Measurements from ENCODE around the gene SLC25A14.
"Not testable (repeated sequence)": the region's sequence is repeated elsewhere in the genome, so short reads cannot be mapped to it uniquely, and the experiment has no call there.

Gene SLC25A14

DNA sequence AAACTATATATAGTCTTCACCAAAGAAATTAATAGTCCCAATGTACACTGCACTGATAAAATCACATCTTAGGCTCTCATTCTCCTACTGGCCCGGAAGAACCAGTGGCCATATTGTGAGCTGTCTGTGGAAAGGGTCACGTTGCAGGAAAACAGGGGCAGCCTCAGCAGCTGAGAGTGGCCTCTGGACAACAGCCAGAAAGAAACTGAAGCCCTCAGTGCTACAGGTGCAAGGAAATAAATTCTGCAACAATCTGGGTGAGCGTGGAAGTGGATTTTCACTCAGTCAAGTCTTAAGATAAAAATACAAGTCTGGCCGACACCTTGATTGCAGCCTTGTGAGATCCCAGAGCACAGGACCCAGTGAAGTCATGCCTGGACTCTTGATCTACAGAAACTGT, 3.2 kb upstream of the SLC25A14 start:
- Mint-ChIP-seq H3K4me3 (no peak overlapping the region), H3K27me3 (peaks cover 0 to 4% of the 10 kb centered on the region in 2 donors), H3K9me3 (no peaks in the 10 kb centered on the region), H3K4me1 (peaks cover 3 to 19% of the 10 kb centered on the region in 2 donors), H3K27ac (no peak overlapping the region), H3K36me3 (no peaks in the 10 kb centered on the region)
- DNase-seq: no peak
- ATAC-seq (replicated peaks): no peak

DNA sequence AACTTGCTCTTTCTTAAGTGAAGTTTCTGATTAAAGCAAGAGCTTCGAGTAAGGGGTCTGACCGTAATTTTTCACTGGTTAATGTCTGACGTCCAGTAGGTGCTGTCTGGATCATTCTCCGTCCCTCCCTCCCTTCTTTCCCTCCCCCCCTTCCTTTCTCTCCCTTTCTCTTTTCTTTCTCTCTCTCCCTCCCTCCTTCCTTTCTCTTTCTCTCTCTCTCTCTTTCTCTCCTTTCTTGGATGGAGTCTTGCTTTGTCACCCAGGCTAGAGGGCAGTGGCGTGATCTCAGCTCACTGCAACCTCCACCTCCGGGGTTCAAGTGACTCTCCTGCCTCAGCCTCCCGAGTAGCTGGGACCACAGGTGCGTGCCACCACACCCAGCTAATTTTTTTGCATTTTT, 850 bp upstream of the SLC25A14 start:
- not testable (repeated sequence) for ATAC-seq (replicated peaks); H3K27me3 Mint-ChIP-seq; H3K9me3 Mint-ChIP-seq; H3K27ac Mint-ChIP-seq; DNase-seq; H3K36me3 Mint-ChIP-seq
- H3K4me3 Mint-ChIP-seq: peak overlapping the region; percentile 96 to 99
- peaks cover 3 to 19% of the 10 kb centered on the region in 2 donors for H3K4me1 Mint-ChIP-seq

DNA sequence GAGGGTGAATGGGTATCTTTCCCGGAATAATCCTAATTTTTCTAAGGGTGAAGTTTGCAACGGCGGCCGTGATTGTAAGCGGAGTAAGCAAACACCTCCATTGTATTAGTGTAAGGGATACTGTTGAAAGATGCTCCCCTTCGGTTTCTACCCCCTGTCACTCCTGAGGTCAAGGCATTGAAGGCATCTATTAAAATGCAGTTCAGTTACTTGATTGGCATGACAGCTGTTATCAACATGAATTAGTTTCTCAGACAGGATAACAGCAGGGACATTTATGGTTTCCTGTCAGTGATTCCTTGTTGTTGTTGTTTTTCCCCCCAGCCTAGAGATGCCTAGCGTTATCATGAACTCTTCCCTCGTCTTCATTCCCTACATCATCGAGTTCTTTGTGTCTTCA, 552 bp downstream of the SLC25A14 start:
- peak overlapping the region; percentile 96 to 99 for H3K4me3 Mint-ChIP-seq

DNA sequence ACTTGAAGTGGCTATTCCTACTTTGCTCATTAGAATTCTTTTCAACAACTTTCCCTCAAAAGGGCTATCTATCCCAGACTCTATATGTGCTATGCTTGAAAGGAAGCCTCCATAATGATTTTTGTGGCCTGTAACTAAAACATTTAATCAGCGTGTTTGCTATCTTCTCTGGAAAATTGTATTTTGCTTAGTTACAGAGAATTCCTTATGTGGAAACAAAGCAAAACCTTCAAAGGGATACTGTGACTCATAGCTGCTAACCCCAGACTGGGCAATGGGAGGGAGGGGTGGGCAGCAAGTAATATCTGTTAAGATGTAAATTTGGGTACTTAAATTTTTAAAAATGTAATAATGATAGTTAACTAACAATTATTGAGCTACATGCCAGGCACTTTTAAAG, 3.7 kb downstream of the SLC25A14 start:
- DNase-seq (no peak), ATAC-seq (replicated peaks) (no peak)
- Mint-ChIP-seq H3K36me3 (no peaks in the 10 kb centered on the region), H3K4me1 (peaks cover 3 to 19% of the 10 kb centered on the region in 2 donors), H3K4me3 (no peak overlapping the region), H3K27me3 (no peaks in the 10 kb centered on the region), H3K27ac (no peak overlapping the region), H3K9me3 (no peaks in the 10 kb centered on the region)

More for the DNA sequence above, 552 bp downstream of the SLC25A14 start:
- no peaks in the 10 kb centered on the region for H3K9me3 Mint-ChIP-seq
- H3K27me3 Mint-ChIP-seq: no peaks in the 10 kb centered on the region
- DNase-seq (no peak), ATAC-seq (replicated peaks) (peak in 1 of 2 donors; percentile 29)
- peaks cover 3 to 19% of the 10 kb centered on the region in 2 donors for H3K4me1 Mint-ChIP-seq
- peak overlapping the region; percentile 96 for H3K27ac Mint-ChIP-seq
- no peaks in the 10 kb centered on the region for H3K36me3 Mint-ChIP-seq

DNA sequence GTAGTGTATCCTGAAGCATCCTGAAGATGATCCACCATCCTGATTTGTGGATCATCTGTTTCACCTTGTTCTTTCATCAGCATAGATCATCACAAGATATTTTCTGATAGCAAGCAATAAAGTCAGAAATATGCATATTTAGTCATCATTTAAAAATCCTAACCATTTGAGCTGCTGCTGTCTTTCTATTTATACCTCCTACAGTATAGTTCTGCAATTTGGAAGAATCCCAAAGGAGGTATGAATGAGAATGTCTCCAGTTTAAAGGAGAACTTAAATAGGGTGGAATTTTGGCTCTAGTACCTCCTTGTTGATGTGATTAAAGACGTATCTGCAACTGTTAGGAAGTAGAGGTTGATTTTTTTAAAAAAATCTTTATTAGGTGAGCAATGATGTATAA, 7.6 kb downstream of the SLC25A14 start:
- no peak for ATAC-seq (replicated peaks)
- H3K4me1 Mint-ChIP-seq: no peaks in the 10 kb centered on the region
- H3K36me3 Mint-ChIP-seq: peaks cover 3 to 4% of the 10 kb centered on the region in 2 donors

DNA sequence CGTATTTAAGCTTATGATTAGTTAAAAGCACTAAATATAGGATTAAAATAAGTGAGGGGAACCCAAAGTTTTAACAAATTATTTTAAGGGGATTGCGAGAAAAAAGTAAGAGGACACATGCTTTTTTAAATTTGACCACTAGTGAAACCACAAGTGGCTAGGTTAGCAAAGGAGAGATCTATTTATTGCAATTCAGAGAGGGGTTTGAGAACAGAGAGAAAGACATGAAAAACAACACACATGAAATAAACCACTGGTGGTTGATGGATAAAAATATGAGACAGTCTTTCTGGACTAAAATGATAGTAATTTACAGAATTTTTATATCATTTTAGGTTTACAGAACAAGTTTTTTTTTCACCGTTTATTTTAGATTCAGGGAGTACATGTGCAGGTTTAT, 11.8 kb downstream of the SLC25A14 start:
- Mint-ChIP-seq H3K4me1 (no peaks in the 10 kb centered on the region), H3K9me3 (no peaks in the 10 kb centered on the region), H3K36me3 (peaks cover 9 to 15% of the 10 kb centered on the region in 2 donors), H3K27me3 (no peaks in the 10 kb centered on the region), H3K4me3 (no peak overlapping the region), H3K27ac (no peak overlapping the region)
- ATAC-seq (replicated peaks) (no peak), DNase-seq (no peak)

More for the DNA sequence above, 7.6 kb downstream of the SLC25A14 start:
- Mint-ChIP-seq H3K27me3 (no peaks in the 10 kb centered on the region), H3K9me3 (no peaks in the 10 kb centered on the region), H3K4me3 (no peak overlapping the region), H3K27ac (no peak overlapping the region)
- no peak for DNase-seq

DNA sequence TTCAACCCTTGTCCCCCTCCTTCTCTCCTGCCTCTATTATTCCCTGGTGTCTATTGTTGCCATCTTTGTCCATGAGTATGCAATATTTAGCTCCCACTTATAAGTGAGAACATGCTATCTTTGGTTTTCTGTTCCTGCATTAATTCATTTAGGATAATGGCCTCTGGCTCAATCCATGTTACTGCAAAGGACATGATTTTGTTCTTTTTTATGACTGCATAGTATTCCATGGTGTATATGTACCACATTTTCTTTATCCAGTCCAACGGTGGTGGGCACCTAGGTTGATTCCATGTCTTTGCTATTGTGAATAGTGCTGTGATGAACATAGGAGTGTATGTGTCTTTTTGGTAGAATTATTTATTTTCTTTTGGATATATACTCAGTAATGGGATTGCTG, 12.3 kb downstream of the SLC25A14 start:
- ATAC-seq (replicated peaks); H3K27ac Mint-ChIP-seq; H3K4me1 Mint-ChIP-seq; DNase-seq; H3K9me3 Mint-ChIP-seq; H3K27me3 Mint-ChIP-seq; H3K4me3 Mint-ChIP-seq: not testable (repeated sequence)
- H3K36me3 Mint-ChIP-seq: peaks cover 9 to 15% of the 10 kb centered on the region in 2 donors

DNA sequence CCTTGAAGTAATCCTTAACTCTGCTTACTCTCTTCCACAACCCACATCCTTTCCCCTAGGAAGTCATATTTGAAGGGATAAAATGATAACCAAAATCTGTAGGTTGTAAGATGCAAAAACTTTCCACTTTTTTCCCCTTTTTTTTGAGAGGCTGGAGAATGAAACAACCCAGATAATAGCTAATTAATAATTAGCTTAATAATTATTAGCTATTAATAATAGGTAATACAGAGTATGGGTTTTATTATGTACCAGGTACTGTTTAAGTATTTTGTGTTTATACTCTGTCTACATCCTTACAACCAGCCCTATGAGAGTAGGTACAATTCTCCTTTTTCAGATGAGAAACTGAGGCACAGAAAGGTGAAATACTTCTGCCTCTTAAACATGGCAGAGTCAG, 36.4 kb downstream of the SLC25A14 start:
- Mint-ChIP-seq H3K27ac (no peak overlapping the region), H3K9me3 (no peaks in the 10 kb centered on the region), H3K36me3 (peaks cover 0 to 7% of the 10 kb centered on the region in 2 donors), H3K4me1 (no peaks in the 10 kb centered on the region), H3K27me3 (no peaks in the 10 kb centered on the region), H3K4me3 (no peak overlapping the region)
- no peak for ATAC-seq (replicated peaks)
- no peak for DNase-seq

DNA sequence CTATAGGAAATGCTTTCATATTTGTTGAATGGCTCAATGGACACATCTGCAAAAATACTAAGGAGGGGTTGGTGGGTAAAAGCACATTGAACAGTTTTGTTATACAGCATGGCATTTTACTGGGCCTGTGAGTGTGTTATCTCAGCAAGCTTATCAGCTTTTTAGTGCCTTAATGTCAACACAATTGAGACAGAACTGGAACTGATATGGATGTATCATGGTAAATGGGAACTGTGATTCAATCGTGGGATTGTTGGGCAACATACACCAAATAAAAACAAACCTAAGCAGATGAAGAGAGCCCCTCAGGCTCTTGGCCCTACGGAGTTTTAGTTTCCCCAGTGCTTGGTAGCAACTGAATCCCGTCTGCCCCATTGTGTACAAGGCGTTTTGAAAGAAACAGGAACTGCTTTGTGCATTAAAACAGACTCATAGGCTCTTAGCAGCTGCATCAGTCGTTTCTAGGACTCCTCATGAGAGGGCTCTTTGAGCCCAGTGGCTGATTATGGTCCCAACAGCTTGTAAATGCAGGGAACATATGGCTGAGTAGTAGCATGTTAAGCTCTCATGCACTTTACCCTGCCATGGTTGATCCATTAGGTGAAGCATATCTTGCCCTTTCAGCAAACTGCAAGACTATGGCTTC, 38.4 kb downstream of the SLC25A14 start:
- no peaks in the 10 kb centered on the region for H3K36me3 Mint-ChIP-seq
- ATAC-seq (replicated peaks) (no peak), DNase-seq (no peak)
- H3K27me3 Mint-ChIP-seq: peaks cover 0 to 3% of the 10 kb centered on the region in 2 donors
- no peaks in the 10 kb centered on the region for H3K4me1 Mint-ChIP-seq
- H3K27ac Mint-ChIP-seq: no peak overlapping the region
- H3K9me3 Mint-ChIP-seq: no peaks in the 10 kb centered on the region
- no peak overlapping the region for H3K4me3 Mint-ChIP-seq

DNA sequence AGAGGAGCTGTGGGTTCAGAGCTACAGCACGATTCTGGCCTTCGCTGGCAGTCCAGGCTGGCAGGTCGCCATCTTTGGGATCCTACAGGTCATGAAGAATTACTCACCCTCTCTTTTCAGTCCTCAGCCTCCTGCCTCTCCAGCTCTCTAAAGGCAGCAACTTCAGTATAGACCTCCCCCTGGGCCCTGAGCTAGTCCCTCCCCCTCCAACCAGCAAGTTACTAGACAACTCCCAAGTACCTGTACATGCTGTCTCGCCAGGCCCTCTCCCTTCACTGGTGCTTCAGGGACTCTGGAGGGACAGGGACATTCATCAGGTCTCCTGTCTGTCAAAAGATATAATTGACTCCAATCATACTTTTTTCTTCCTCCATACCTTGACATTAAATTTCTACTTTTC, 45.8 kb downstream of the SLC25A14 start, which contains the start of gene GPR119:
GPR119 (minus strand) TSS at position 155 of the 400 bp plus-strand sequence. CDS start 227 bp downstream, outside the sequence.
- Mint-ChIP-seq H3K4me3 (no peak within 1 kb of the TSS), H3K27me3 (peaks cover 0 to 10% of the 10 kb centered on the region in 2 donors)
- no peak for ATAC-seq (replicated peaks)

DNA sequence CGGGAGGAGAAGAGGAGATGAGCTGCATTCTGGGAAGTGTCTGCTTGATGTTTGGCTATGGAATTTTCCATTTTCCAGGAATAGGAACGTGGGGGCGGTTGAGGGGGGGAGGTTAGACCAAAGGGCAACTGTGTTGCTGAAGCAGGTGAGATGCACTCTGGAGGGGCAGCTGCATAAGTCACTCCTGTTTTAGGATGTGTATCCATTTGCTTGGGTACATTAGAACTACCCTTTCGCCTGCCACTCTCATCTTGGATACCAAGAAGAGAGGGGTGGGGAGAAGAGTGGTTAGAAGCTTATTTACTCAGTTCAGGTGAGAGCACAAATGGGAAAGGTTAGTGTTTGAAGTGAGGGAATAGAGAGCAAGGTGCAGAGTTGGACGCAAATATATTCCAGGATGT, 46.7 kb downstream of the SLC25A14 start:
- H3K4me1 Mint-ChIP-seq: no peaks in the 10 kb centered on the region
- no peak overlapping the region for H3K27ac Mint-ChIP-seq
- peaks cover 0 to 10% of the 10 kb centered on the region in 2 donors for H3K27me3 Mint-ChIP-seq
- H3K9me3 Mint-ChIP-seq: peaks cover 0 to 1% of the 10 kb centered on the region in 2 donors
- ATAC-seq (replicated peaks) (no peak), DNase-seq (no peak)
- no peak overlapping the region for H3K4me3 Mint-ChIP-seq
- no peaks in the 10 kb centered on the region for H3K36me3 Mint-ChIP-seq

More for the DNA sequence above, 45.8 kb downstream of the SLC25A14 start, which contains the start of gene GPR119:
- DNase-seq: no peak
- H3K9me3 Mint-ChIP-seq: peaks cover 0 to 1% of the 10 kb centered on the region in 2 donors
- no peak within 1 kb of the TSS for H3K27ac Mint-ChIP-seq
- H3K4me1 Mint-ChIP-seq: no peaks in the 10 kb centered on the region
- no peaks in the 10 kb centered on the region for H3K36me3 Mint-ChIP-seq

DNA sequence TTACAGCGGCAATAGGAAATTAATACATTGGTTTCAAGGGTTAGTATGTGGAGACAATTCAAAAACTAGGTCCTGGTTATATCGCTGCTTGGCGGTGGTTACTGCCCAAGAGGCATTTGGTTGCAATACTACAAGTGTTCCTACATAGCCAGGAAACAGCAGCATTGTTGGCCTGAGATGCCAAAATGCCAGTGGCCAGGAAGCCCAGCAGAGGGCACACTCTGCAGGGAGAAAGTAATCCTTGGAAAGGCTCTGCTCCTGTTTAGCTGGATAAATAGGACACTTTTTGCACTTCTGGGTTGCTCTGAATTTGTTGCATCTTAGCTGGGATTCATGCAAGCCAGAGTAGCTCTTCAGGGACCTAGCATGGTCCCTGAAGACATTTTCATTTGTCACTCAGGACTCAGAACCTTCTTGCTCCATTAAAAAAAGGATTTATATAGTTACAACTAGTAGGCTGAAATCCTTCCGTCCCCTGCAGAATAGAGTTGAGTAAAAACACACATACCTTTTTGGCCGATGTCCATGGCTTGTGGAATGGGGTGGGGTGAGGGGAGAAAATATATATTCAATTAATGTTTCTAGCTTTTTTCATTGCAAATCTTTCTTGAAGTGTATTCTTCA, 53.8 kb downstream of the SLC25A14 start:
- Mint-ChIP-seq H3K4me1 (no peaks in the 10 kb centered on the region), H3K36me3 (no peaks in the 10 kb centered on the region), H3K27ac (no peak overlapping the region), H3K4me3 (no peak overlapping the region), H3K9me3 (no peaks in the 10 kb centered on the region), H3K27me3 (peaks cover 12 to 35% of the 10 kb centered on the region in 2 donors)
- ATAC-seq (replicated peaks) (no peak), DNase-seq (no peak)

DNA sequence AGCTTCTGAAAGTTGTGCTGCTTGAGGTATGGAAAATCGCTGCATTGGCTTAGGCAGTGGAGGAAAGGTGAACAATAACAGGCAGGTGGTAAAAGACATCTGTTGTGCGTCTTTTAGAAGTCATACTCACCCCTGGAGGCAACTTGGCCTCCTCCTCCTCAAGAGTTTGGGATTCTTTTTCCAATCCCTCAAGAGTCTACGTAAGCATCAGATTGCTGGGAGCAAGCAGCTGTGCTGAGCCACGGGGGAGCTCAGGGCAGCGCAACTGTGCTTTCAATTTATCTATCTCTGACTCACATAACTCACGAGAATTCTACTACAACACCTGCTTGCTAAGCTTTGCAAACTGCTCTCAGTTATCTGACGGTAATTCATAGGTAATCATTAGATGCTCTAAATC, 55.6 kb downstream of the SLC25A14 start:
- DNase-seq (no peak), ATAC-seq (replicated peaks) (no peak)
- Mint-ChIP-seq H3K9me3 (no peaks in the 10 kb centered on the region), H3K36me3 (no peaks in the 10 kb centered on the region), H3K4me1 (no peaks in the 10 kb centered on the region), H3K27me3 (peaks cover 12 to 41% of the 10 kb centered on the region in 2 donors), H3K27ac (no peak overlapping the region), H3K4me3 (no peak overlapping the region)

DNA sequence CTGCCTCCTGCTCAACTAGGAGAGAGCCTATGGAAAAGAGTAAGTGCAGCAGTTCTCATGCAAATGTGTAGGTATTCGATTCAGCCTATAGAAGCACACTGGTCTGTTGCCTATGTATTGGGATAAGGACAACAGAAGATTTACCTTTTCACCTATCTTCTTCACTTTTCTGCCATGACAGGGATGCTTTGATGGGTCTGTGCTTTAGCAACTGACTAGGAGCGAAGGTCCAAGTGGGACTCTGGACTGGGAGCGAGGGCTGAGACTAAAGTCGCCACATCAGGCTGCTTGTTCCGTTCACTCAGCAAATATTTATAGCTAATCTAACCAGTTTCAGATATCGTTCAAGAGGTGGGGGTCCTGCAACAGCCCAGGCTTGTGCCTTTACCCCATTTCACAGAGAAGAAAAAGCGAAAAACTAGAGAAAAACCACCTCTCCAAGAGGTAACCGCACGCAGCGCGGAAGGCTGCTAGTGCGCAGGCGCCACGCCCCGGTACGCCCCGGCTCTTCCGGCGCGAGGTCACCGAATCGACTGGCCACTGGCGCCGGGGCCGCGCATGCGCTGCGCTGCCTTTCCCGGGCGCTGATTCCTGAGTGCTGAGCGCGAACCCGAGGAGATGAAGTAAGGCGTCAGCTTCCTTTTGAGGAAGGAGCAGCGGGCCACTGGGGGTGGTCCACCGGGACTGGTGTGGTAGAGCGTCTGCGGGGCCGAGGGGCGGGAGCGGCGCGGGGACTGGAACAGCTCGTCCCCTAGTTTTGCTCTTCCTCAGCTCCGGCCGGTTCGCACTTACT, 61.9 kb downstream of the SLC25A14 start, which contains the start of gene RBMX2:
RBMX2 (plus strand) TSS at position 573 of the 793 bp plus-strand sequence; CDS start at position 619, 46 bp downstream.
- Mint-ChIP-seq H3K36me3 (peaks cover 9 to 12% of the 10 kb centered on the region in 2 donors), H3K9me3 (no peaks in the 10 kb centered on the region), H3K4me3 (peak within 1 kb of the TSS; percentile 85 to 99), H3K27me3 (peaks cover 5 to 22% of the 10 kb centered on the region in 2 donors), H3K4me1 (peaks cover 0 to 10% of the 10 kb centered on the region in 2 donors), H3K27ac (peak within 1 kb of the TSS; percentile 95)
- DNase-seq (peak; percentile 54), ATAC-seq (replicated peaks) (peak; percentile 91 to 96)

All from stimulated activated naive B cell treated with anti-CD40 and anti-IgM and Interleukin-4, amounts not matched to agents 10 μg/mL and 1 μg/mL and 100 μg/mL, for 72 hours (primary cell).